GM19397 (cell line): ENCODE measurements around the gene IRX4.

Experiments
- ATAC-seq: cut with Tn5 transposase; IDR thresholded peaks from one replicate; pipeline ENCODE4 v1.9.1; 2021; ENCODE audit warnings: mild to moderate bottlenecking, moderate library complexity; ENCODE audit not compliant: unreplicated experiment

Gene IRX4

DNA sequence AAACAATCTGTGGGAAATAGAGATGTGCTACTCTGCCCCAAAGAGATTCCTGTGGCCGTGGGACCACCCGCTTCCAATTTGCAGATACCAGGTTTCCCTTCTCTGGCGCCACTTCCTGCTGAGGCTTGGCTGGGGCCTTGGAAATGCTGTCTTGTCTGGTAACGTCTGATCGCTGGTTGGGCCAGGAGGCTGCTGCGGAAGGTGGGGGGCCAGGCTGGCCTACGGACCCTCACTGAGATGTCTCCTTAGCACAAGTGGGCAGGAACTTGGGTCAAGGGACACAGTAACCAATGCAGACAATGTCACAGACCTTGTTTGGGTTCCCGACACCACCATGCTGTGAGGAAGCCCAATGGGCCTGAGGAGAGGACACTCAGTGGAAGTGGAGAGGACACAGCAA is 31.7 kb upstream of the IRX4 start:
- ATAC-seq: no peak

DNA sequence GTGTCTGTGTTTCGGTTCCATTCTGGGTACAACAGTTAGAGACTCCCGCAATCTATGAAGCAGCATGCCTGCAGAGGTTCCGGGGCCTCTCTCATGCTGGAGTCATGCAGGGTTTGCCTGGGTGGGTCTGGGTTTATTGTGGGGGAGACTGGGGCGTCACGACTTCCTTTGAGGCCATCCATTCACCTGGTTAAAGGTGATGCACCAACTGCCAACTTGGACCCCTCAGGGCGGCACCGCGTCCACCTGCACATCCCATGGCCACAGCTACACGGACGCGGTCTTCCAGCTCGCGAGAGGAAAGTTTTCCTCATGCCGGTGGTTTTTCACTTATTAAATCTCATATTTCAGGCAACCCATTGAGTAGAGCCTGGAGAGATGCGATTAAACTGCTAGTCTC is 30.9 kb upstream of the IRX4 start:
- ATAC-seq: no peak

DNA sequence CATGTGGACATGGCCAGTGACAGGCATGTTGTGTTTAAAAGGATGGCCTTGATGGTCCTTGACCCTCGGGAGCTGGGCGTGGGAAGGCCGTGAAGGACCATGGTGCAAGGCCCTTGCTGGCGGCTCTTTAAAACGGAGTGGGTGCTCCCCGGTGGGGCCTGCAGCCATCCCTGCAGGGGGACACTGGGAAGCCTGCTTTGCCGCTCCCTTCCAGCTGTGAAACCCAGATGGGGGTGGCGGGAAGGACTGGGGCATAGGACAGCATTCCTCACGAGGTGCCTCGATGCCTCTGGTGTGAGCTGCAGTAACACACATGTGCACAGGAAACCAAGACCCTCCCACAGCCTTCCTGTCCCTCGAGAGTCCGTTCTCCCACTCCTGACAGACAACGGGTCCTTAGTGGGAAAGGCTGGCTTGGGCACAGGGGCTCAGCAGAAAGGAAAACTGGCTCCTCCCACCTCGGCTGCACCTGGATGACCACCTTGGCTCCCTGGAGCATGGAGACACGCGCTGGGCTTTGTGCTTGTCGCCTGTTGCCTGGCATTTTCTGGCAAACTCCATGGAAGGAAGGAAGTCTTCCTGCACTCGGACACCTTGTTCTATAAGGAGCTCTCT is 30.3 kb upstream of the IRX4 start:
- ATAC-seq: no peak

DNA sequence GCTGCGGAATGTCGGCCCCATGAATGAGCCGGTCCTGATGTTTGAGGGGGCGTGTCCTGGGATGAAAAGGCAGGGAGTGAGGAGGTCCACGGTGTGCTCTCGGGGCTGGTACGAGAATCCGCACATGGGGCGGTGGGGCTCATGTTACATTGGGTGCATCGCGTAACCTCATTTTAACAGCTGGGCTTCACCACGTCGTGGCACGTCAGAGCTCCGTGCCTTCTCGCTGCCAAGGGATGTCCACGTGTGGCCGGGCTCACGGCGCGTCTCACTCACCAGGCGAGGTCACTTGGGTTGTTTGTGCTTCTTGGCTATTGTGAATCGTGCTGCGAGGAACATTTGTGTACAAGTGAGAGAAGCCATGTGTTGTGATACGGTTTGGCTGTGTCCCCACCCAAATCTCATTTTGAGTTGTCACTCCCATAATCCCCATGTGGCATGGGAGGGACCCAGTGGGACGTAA is 29.1 kb upstream of the IRX4 start:
- no peak for ATAC-seq

DNA sequence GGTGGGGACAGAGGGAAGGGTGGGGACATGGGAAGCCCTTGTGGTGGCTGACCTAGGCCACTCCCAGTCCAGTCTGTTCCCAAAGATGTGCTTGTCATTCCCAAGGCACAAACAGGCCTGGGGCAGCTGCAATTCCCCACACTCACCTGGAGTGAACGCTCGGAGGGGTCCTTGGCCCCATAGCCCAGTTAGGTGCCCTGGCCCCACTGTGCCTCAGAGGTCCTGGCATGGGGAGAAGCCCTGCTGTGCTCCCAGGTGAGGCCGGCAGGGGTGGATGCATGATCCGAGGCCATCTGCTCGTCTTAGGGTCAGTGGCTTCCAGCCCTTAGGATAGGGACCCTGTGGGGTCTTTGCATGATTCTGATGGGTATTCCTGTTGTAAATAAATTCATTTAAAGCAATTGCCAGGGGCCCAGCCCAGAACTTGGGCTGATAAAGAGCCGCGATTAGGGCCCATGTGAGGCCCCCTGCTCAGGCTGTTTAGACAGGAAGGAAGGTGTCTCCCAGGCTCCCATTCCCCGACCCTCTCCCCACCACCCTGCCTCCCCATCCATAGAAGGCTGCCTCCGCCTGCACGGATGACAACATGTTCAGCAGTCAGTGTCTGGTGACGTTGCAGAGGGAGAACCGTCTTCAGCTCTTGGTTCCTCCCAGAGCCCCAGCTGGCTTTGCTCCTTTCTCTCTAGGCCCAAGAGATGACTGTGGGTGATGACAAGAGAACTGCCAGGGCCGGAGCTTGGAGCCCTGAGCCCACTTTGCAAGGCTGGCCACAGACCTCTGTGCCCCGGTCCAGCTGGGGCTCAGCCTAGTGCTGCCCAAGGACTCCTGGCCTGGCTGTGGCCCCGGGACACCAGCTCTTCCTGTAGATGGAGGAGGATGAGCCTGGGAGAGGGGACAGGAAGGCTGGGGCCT is 28.4 kb upstream of the IRX4 start:
- ATAC-seq: no peak

DNA sequence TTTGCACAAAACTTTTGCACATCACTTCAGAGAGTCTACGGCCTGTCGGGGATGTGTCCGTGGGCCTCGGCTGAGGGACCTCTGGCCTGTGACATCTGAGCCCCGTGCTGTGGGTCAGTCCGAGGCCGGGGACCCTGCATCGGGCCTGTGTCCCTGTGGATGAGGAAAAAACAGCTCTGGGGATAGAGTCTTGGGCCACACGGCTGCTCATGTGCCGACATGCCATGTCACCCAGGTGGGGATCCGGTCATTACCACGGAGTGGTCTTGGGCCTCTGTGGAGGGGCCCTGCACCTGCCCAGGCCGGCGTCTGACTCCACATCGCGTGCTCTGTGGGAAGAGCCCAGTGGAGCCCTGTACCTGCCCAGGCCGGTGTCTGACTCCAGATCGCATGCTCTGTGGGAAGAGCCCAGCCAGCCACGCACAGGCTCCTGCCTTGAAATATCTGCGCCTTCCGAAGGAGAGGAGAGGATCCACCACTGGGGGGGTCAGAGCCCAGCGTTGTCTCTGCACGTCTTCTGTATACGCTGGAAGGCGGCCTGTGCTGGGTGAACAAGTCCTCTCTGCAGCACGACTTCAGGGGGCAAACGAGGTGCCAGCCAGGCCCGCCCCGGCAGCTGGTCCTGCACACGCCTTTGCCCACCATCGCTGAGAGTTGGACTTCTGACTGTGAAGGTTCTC is 27.5 kb upstream of the IRX4 start:
- no peak for ATAC-seq

DNA sequence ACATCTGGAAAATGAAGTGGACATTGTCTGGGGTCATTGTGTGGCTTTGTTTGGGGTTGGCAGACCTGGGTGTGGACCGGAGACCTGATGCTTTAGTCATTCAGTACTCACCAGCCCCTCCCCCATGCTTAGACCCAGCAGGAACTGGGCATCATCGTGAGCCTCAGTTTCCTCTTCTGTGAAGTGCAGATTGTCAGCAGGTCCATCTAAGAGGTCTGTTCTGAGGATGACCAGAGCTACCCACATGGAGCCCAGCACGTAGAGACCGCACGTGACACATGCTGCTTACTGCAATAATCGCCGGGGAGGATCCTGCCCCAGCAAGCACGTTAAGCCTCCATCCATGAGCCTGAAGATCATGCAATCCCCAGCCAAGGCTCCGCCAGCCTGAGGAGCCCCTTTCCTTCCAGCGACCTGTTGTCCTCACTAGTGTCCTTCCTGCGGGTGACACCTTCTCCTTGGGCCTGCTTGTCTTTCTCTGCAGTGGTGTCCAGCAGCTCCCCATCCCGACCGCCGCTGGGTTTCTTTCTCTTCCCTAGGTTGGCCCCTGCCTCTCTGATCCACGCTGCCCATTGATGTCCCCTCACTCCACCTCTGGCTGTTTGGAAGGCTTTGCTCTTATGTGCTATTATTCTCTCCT is 26.7 kb upstream of the IRX4 start:
- ATAC-seq: no peak

DNA sequence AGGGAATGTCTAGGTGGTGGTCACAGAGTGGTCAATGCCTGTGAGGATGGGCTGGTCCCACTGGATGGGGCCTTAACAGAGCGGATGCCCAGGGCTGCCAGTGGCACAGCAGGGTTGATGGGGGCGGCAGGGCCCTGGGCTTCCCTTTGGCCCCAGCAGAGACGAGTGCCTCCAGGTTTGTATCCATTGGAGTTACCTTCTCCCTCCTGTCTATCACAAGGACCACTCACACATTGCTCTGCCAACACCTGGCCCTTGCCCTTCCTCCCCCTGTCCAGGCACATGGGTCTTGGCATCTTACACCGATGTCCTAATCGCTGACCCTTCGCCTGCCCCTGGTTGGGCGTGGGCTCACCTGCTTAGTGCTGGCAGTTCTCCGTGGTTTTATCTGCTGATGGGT is 26.2 kb upstream of the IRX4 start:
- ATAC-seq: no peak

DNA sequence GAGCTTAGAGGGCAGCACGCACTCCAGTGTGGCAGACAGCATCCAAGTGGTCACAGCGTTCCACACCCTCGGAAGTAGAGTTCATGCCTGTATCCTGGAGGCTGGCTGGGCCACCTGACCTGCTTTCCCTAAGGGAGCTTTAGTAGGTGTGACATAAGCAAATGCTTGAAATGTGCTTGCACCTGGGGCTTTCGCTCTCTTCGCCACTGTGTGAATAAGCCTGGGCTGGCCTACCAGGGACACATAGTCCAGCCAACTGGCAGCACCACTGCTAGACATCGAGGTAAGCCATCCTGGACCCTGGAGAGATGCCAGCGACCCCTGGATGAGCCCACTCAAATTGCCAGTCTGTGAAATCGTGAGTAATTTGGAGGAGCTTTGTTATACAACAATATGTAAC is 24.9 kb upstream of the IRX4 start:
- ATAC-seq: no peak

DNA sequence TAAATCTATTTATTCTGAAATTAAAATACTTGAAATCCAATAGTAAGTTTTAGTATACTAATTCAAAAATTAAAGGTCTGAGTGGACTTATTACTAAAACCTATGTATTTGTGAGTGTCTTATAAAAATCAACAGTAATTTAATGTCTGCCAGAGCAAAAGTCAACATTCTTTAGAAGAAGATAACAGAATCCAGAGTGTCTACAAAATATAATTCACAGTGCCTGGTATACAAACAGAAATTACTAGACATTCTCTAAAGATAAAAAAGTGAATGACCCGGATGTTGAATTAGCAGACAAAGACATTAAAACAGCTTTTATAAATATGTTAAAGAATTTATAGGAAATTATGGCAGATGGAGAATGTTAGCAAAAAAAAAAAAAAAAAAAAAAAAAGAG is 22.4 kb upstream of the IRX4 start:
- ATAC-seq: no peak

DNA sequence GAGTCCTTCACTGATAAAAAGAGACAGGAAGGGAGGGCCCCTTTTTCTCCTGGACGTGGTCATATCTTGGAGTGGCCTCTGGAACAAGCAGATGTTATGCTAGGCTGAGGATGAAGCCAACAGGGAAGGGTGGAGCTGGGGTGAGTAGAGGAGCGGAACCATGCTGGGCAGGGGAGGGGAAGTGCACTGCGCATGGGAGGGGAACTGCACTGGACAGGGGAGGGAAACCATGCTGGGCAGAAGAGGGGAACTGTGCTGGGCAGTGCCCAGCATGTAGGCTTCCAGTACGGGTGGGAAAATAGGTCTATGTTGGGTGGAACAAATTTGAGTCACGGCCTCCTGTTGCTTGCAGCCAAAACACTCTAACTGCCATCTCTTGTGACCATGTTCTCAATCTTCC is 19.3 kb upstream of the IRX4 start:
- ATAC-seq: no peak

DNA sequence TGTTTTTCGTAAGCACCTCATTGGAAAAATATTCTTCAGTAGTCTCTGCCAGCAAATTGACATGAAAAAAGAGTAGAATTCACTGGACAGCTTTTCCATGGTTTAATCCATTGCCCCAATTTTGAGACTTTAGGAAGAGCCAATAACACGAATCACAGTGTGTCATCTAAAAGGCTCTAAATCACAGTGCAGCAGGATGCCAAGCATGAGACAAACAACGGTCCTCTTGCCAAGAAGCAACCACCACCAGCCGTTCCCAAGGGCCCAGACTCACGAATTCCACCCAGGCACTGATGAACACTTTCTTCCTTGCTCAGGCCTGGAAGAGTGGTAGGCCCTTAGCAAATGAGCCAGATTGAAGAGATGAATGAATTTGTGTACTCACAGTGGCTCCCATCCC is 18.3 kb upstream of the IRX4 start:
- no peak for ATAC-seq

DNA sequence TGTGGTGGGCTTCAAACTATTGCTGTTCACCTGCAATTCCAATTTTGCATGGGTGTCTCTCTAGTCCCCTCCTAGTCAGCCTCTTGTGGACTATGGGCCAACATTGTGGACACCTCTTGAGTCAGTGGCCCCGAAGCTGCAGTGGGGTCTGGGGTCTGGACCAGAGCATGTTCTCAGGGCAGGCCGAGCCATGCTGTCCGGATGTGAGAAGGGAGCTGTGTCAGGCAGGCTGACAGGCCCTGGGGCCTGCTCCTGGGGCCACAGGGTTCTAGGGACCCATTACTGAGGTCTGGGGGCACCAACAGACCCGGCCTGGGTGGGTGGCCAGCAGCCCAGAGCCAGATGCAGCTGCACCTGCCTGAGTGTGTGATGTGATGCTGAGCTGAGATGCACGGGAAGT is 16.5 kb upstream of the IRX4 start:
- ATAC-seq: no peak

DNA sequence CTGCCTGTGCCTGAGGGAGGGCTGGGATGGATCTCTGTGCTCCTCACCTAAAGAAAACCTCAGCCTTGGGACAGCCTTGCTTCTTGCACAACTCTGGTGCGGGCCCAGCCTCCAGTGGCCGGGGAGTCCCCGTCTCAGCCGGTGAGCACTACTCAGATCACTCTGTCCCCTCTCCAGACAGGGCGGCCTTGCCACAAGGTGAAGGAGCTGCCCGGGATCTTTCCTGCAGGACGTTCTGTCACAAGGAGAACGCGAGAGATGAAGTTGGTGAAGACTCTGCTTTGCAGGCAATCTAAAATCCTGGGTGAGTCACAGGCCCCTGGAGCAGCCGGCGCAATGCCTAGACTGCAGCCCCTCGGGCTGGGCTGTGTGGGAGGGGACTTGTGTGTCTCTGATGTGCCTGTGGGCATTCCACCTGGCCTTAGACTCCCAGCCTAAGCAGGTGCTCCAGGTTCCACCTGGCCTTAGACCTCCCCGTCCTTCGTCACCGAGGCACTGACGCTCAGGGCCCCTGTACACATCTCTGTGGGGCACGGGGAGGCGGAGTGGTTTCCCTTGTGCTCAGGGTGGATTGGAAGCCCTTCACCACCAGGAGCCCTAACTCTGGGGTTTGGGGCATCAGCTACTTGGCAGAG is 15.2 kb upstream of the IRX4 start:
- ATAC-seq: no peak

DNA sequence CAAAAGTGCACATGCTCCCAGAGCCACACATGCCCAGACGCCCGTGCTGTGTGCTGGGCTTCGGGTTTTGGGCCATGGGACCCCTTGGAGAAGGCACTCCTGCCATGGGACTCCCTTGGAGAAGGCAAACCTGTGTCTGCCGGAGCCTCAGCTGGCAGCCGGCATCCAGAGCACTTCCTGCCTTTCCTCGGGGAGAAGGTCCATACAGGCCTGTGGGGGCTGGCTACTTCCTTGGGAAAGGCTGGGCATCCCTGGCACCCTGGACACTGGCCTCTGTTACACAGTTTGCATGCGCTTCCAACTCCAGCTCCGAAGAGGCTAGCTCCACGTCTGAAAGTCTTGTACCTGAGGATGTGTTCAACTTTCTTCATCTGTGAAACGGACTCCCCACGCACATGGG is 14.7 kb upstream of the IRX4 start:
- no peak for ATAC-seq

DNA sequence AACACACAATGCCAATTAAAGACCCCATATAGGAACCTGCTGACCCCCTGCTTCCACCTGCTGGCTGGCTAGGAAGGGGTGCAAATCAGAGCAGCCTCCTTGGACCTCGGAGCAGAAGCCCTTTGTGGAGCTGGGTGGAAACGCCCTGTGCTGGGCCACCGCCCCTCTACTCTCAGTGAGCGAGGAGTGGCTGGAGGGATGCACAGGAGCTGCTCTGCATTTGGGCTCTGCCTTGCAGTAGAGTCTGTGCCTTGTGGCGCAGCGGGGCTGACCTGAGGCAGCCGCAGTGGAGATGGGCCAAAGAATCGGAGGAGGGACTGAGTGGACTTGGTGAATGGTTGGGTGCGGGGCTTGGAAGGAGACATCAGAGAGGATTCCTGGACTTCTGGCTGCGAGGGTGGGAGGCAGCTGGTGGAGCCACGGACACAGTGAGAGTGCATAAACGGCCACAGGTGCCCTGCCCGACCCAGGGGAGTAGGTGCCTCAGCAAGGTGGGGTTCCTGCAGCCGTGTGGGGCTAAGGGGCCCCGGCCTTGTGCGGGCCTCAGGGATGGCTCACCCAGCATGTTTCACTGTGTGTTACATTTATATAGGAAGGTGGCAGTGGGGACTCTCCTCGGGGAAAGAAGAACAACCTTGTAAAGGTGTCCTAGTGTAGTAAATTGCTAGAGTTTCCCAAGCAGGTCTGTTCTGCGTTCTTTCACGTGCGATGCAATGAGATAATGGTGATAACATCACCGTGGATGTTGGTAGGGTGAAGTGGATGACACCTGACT is 14.1 kb upstream of the IRX4 start:
- no peak for ATAC-seq

DNA sequence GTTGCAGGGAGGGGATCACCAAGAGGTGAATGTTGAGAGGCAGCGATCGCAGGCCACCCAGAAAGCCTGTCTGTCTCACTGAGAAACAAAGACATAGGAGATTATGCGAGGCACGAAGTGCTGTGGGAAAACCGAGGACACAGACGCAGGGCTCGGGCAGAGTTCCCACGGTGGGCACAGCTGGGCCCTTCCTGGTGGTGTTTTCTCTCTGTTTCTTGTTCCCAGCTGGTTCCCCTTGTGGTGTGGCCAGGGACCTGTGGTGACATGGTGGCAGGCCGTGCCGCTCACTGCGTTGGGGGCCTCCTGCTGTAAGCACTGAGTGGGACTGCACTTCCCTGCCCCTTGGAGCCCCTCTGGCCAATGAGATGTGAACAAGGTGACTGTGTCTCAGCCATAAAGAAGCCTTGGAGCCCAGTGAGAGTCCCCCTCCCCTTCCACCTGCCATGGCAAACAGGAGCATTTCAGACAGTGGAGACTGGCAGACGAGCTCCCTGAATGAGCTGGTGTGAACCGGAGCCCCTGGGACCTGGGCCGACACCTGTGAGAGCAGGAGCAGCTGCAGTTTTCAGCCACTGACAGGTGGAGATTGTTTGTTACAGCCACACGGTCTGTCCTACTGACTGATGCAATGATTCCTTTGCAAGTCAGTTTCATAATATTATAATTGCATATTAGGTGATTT is 13.2 kb upstream of the IRX4 start:
- no peak for ATAC-seq

DNA sequence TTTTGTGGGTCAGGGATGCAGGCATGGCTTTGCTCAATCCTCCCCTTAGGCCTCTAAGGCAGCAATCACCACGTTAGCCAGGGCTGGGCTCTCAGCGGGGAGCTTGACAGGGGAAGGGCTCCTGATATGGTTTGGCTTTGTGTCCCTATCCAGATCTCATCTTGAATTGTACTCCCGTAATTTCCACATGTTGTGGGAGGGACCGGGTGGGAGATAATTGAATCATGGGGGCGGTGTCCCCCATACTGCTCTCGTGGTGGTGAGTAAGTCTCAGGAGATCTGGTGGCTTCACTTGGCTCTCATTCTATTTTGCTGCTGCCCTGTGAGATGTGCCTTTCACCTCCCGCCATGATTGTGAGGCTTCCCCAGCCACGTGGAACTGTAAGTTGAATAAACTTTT is 11.5 kb upstream of the IRX4 start:
- ATAC-seq: no peak

DNA sequence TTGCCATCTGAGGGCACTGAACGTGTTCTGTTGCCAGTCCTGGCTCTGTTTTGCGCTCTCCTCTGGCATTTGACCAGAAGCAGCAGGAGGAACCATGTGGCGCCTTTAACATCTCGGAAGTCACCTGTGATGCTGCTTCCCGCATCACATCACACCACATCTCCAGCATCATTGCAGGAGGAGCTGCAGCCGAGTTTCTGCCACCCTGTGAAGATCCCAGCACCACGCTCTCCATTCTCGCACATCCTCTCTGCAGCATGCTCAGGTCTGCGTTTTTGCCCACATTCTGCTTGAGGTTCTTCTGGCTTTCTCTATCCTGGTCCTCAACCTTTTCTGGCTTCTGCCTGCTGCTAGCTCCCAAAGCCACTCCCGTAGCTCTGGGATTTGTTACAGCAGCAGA is 11.0 kb upstream of the IRX4 start:
- ATAC-seq: no peak
